Measurements from ENCODE around the gene CTNNA2. TPM values are rescaled to one million over a fixed set of nuclear protein-coding genes. Genes with fewer than 3 reads are reported as not detected.

Gene CTNNA2
- total and polyA plus RNA-seq, 2 of the 8 experiments (the other 6 are each of a cell fraction or from before 2014, with no cell fraction given), result 3.9 to 9.0 TPM

DNA sequence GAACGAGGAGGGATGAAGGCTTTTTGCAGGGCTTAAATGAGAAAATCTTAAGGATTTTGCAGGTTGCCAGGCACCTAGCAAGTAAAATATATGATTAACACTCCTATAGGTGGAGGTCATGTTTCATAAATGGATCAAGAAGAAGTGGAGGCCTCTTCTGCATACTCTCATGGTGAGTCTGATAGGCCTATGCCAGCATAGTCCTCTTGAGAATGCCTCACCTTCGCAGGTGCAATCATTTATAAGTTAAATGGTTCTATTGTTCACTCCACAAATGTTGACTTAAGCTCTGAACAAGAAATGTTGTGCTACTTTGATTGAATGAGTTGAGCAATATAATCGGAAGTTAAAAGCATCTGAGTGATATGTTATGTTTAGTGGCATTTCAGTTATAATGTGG, 779.6 kb downstream of the CTNNA2 start:
- Histone ChIP-seq H4K8ac (ENCODE audit: extremely low read depth, insufficient read depth, low read length) (no peak overlapping the region), H4K20me1 (replicated peaks in 1 of 2; ENCODE audit: control insufficient read depth in 1 of 2, insufficient read depth in 2 of 2, low read length in 2 of 2) (no peaks in the 10 kb centered on the region), H2BK5ac (ENCODE audit: low read depth, low read length) (no peak overlapping the region), H3K18ac (ENCODE audit: extremely low read depth, low read length) (no peak overlapping the region), H4K5ac (ENCODE audit: insufficient read length, low read depth, low read length) (no peak overlapping the region), H3K4me1 (replicated peaks in 1 of 4; ENCODE audit: control insufficient read depth in 3 of 4, insufficient read depth in 4 of 4, low read length in 3 of 4) (peaks cover 0 to 2% (median 0%) of the 10 kb centered on the region in 4 experiments; a peak in 2 of 7 replicates), H2AFZ (ENCODE audit: low read length) (no peak overlapping the region), H2BK120ac (replicated peaks; ENCODE audit: low read depth, low read length) (no peak overlapping the region), H2BK12ac (ENCODE audit: low read depth, low read length) (no peak overlapping the region), H3K9ac (replicated peaks in 1 of 4; ENCODE audit: extremely low read depth in 1 of 4, low read depth in 3 of 4, low read length in 3 of 4) (no peak overlapping the region), H2BK15ac (ENCODE audit: low read length) (no peak overlapping the region), H3K9me3 (ENCODE audit: insufficient read depth in 2 of 2, low read depth in 1 of 2, low read length in 1 of 2) (no peaks in the 10 kb centered on the region), H3K79me1 (ENCODE audit: low read depth, low read length) (no peaks in the 10 kb centered on the region), H3K4ac (replicated peaks; ENCODE audit: insufficient read length, low read depth, low read length) (no peak overlapping the region), H3K4me2 (ENCODE audit: insufficient read depth in 1 of 2, low read depth in 2 of 2, low read length in 2 of 2) (no peak overlapping the region), H3K27ac (ENCODE audit: low read depth, low read length) (no peak overlapping the region), H2BK20ac (ENCODE audit: low read length) (no peak overlapping the region), H3K79me2 (ENCODE audit: control insufficient read depth in 1 of 2, insufficient read depth in 2 of 2, low read length in 2 of 2) (no peaks in the 10 kb centered on the region), H3K56ac (replicated peaks; ENCODE audit: insufficient read length, low read depth, low read length) (no peak overlapping the region), H4K91ac (replicated peaks; ENCODE audit: insufficient read length, low read length) (no peak overlapping the region), H3K4me3 (ENCODE audit: extremely low read depth in 1 of 4, insufficient read depth in 2 of 4, low read depth in 3 of 4, low read length in 4 of 4) (no peak overlapping the region), H3K36me3 (ENCODE audit: control insufficient read depth in 2 of 4, insufficient read depth in 4 of 4, low read length in 3 of 4) (no peaks in the 10 kb centered on the region), H3K23me2 (ENCODE audit: low read depth, low read length) (no peaks in the 10 kb centered on the region; the same call in 1 of the 2 replicates), H3K27me3 (replicated peaks in 1 of 4; ENCODE audit: control insufficient read depth in 3 of 4, extremely low read depth in 1 of 4, insufficient read depth in 3 of 4, low read length in 3 of 4) (peaks cover 0 to 1% (median 0%) of the 10 kb centered on the region in 4 experiments; a peak in 1 of 7 replicates), H2AK5ac (ENCODE audit: low read depth, low read length) (no peak overlapping the region), H3K23ac (ENCODE audit: insufficient read length) (no peak overlapping the region), H3K14ac (ENCODE audit: insufficient read length) (no peak overlapping the region)
- CTCF ChIA-PET (ENCODE audit: partially characterized antibody), result interaction anchor here (0.7 to 1.0 kb wide), 2 partner anchors 11 to 31 kb away, joined by 3 read pairs; no protein-coding TSS in a partner anchor
- TF ChIP-seq JUND (IDR thresholded peaks at IDR 0.05; ENCODE audit: low read length) (no peak), BACH1 (IDR thresholded peaks at IDR 0.05; ENCODE audit: low read length) (no peak), EZH2 (IDR thresholded peaks at IDR 0.05; ENCODE audit: low read depth, low read length, severe bottlenecking) (no peak), SIX5 (IDR thresholded peaks at IDR 0.05; ENCODE audit: low read depth, low read length) (no peak), MAFK (IDR thresholded peaks at IDR 0.05; ENCODE audit: low read depth, low read length) (no peak), SAP30 (IDR thresholded peaks at IDR 0.05; ENCODE audit: insufficient read depth, insufficient replicate concordance, low read length) (no peak), YY1 (IDR thresholded peaks at IDR 0.05; ENCODE audit: low read depth, low read length) (no peak), CBX8 (IDR thresholded peaks at IDR 0.05; ENCODE audit: borderline replicate concordance, low read depth, low read length) (no peak)
- DNase-seq (ENCODE audit: low read depth in 1 of 2, low spot score in 2 of 2) (no peak), FAIRE-seq (no peak)
- POLR2A ChIA-PET (ENCODE audit: partially characterized antibody), result no interaction called here
- WGBS, 2 experiments (ENCODE audit: extremely low coverage in 1 of 2, insufficient coverage in 1 of 2, insufficient read length in 1 of 2, insufficient replicate concordance in 2 of 2, low coverage in 1 of 2, low lambda C conversion rate in 2 of 2, missing lambda C conversion rate in 1 of 2), result 86% methylated on average over 3 of the region's 3 CpGs; no CpG with 5 or more reads in 1 of the 2 experiments

Measured in H1 (cell line).